MM.1S (cell line): ENCODE measurements around the gene PAXX.

Experiments
- DNase-seq: peaks from one replicate; pipeline ENCODE4 v3.0.0-alpha.2; 2015
- H2AFZ ChIP-seq: fragments of 300-600 bp; sonication (generic); 2 replicates; pipeline ENCODE4 v1.6.0; 2016; ENCODE audit warnings: antibody characterized with exemption, low read length
- H3F3A ChIP-seq: fragments of 300-600 bp; sonication (generic); 2 replicates; pipeline ENCODE4 v1.6.1; 2016; ENCODE audit warnings: mild to moderate bottlenecking, antibody characterized with exemption, low read length, moderate library complexity, mixed read lengths; ENCODE audit not compliant: insufficient read depth
- H3K27ac ChIP-seq: fragments of 300-600 bp; sonication (generic); 2 replicates; pipeline ENCODE4 v1.5.1; 2016; ENCODE audit warnings: mild to moderate bottlenecking, low read length
- H3K27me3 ChIP-seq: fragments of 300-600 bp; sonication (generic); replicated peaks from 2 replicates; pipeline ENCODE4 v1.6.0; 2016; ENCODE audit warnings: low read length; ENCODE audit not compliant: insufficient read depth
- H3K36me3 ChIP-seq: fragments of 300-600 bp; sonication (generic); replicated peaks from 2 replicates; pipeline ENCODE4 v1.6.1; 2016; ENCODE audit warnings: mild to moderate bottlenecking, low read length, mixed read lengths; ENCODE audit not compliant: insufficient read depth
- H3K4me1 ChIP-seq: fragments of 300-600 bp; sonication (generic); 2 replicates; pipeline ENCODE4 v1.6.1; 2016; ENCODE audit warnings: low read length, mixed read lengths
- H3K4me2 ChIP-seq: fragments of 300-600 bp; sonication (generic); 2 replicates; pipeline ENCODE4 v1.6.0; 2016; ENCODE audit warnings: low read depth, low read length
- H3K4me3 ChIP-seq: fragments of 300-600 bp; sonication (generic); 2 replicates; pipeline ENCODE4 v1.5.1; 2016; ENCODE audit warnings: low read length, mixed read lengths
- H3K79me2 ChIP-seq: fragments of 300-600 bp; sonication (generic); 2 replicates; pipeline ENCODE4 v1.6.1; 2016; ENCODE audit warnings: mixed run types, low read length, mixed read lengths
- H3K9ac ChIP-seq: fragments of 300-600 bp; sonication (generic); 2 replicates; pipeline ENCODE4 v1.6.1; 2016; ENCODE audit warnings: low read length, mixed read lengths
- H3K9me2 ChIP-seq: fragments of 300-600 bp; sonication (generic); replicated peaks from 2 replicates; pipeline ENCODE4 v1.6.1; 2016; ENCODE audit warnings: mild to moderate bottlenecking, low read length, mixed read lengths; ENCODE audit not compliant: insufficient read depth
- H3K9me3 ChIP-seq: fragments of 300-600 bp; sonication (generic); replicated peaks from 2 replicates; pipeline ENCODE4 v1.6.1; 2016; ENCODE audit warnings: mild to moderate bottlenecking, low read length, mixed read lengths; ENCODE audit not compliant: insufficient read depth
- H4K20me1 ChIP-seq: fragments of 300-600 bp; sonication (generic); 2 replicates; pipeline ENCODE4 v1.6.1; 2016; ENCODE audit warnings: mild to moderate bottlenecking, low read length, moderate library complexity, mixed read lengths; ENCODE audit not compliant: insufficient read depth
- CTCF ChIP-seq: fragments of 300-600 bp; sonication (generic); IDR thresholded peaks from 2 replicates; pipeline ENCODE4 v1.5.1; 2016; ENCODE audit warnings: antibody characterized with exemption, low read length, mixed read lengths
- EZH2 ChIP-seq: fragments of 300-600 bp; sonication (generic); optimal IDR thresholded peaks from 2 replicates; pipeline ENCODE3; 2017; ENCODE audit warnings: low read depth, mild to moderate bottlenecking, antibody characterized with exemption, low read length, mixed read lengths
- EZH2phosphoT487 ChIP-seq: fragments of 300-600 bp; sonication (generic); IDR thresholded peaks from 2 replicates; pipeline ENCODE4 v1.6.1; 2018; ENCODE audit warnings: antibody characterized with exemption, low read length

PAXX gene

DNA sequence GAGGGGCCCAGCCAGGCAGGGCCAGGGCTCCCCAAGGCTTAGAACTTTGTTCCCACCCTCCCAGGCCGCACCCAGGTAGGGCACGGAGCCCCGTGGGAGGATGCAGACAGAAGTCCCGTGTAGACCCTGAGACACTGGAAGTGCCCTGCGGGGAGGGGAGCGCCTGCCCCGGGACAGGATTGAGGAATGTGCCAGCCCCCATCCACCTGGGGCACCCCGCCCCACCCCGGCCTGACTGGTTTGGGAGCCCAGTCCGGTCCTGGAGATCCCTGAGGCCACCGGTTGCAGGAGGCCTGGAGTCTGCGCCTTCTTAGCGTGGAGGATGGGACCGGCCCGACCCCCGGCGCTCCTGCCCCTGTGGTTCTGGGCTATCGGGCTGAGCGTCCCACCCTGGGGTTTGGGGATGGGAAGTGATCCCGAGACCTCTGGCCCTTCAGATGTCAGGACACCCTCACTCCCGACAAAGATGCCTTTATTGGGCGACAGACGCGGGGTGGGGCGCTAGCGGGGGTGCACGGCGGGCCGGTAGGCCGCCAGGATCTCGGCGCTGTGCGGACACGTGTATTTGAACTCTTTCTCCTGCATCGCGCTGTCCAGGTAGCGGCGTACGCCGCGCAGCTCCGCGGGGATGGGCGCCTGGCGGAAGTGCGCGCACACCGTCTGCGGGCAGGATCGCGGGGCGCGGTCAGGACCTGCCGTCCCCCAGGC is 2.1 kb downstream of the PAXX start:
- Histone ChIP-seq H3K9me3 (no peaks in the 10 kb centered on the region), H3F3A (no peaks in the 10 kb centered on the region; the same call in 1 of the 2 replicates), H3K36me3 (no peaks in the 10 kb centered on the region), H4K20me1 (no peaks in the 10 kb centered on the region), H3K4me1 (no peaks in the 10 kb centered on the region), H3K27ac (no peak overlapping the region), H3K9ac (no peak overlapping the region), H3K79me2 (no peaks in the 10 kb centered on the region), H3K9me2 (no peaks in the 10 kb centered on the region), H2AFZ (no peak overlapping the region), H3K4me2 (no peak overlapping the region), H3K27me3 (peaks cover 45% of the 10 kb centered on the region), H3K4me3 (no peak overlapping the region)
- TF ChIP-seq CTCF (no peak), EZH2 (no peak), EZH2phosphoT487 (no peak)
- DNase-seq, result no peak

- no peaks in the 10 kb centered on the region for H3K9me3 ChIP-seq
- no peak overlapping the region for H3K27ac ChIP-seq
- H2AFZ ChIP-seq, result no peak overlapping the region
- H3K36me3 ChIP-seq, result no peaks in the 10 kb centered on the region
- H3K9ac ChIP-seq, result no peak overlapping the region
- H3K9me2 ChIP-seq, result no peaks in the 10 kb centered on the region
- H3F3A ChIP-seq, result no peaks in the 10 kb centered on the region; the same call in none of the 2 replicates
- no peak overlapping the region for H3K4me2 ChIP-seq
- H3K27me3 ChIP-seq, result peaks cover 40% of the 10 kb centered on the region
- no peaks in the 10 kb centered on the region for H3K4me1 ChIP-seq
- no peak for DNase-seq
- H3K4me3 ChIP-seq, result no peak overlapping the region
- TF ChIP-seq EZH2 (no peak), CTCF (no peak), EZH2phosphoT487 (no peak)
- no peaks in the 10 kb centered on the region for H4K20me1 ChIP-seq
- H3K79me2 ChIP-seq, result no peaks in the 10 kb centered on the region
Measured at GRCh38 chr9:136994888-136995230, 2.6 kb downstream of the PAXX start.

DNA sequence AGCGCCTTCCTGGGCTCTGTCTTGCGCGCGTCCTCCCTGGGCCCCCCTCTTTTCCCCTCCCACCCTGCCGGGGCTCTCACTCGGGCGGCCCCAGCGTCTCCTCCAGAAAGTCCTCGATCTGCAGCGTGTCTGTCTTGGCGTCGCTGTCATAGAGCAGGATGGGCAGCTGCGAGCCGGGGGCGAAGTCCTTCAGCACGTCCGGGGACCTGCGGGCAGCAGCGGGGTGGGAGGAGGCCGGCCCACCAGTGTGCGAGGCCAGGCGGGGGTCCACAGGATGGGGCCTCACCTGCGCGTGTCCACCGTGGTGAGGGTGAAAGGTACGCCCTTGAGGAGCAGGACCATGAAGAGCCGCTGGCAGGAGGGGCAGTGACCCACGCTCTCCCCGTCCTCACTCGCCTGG is 3.1 kb downstream of the PAXX start:
- Histone ChIP-seq H2AFZ (no peak overlapping the region), H3K4me3 (no peak overlapping the region), H3K9me2 (no peaks in the 10 kb centered on the region), H3K9ac (no peak overlapping the region), H4K20me1 (no peaks in the 10 kb centered on the region), H3K36me3 (no peaks in the 10 kb centered on the region), H3K9me3 (no peaks in the 10 kb centered on the region), H3K27me3 (peaks cover 34% of the 10 kb centered on the region), H3K4me2 (no peak overlapping the region), H3K4me1 (no peaks in the 10 kb centered on the region), H3K79me2 (no peaks in the 10 kb centered on the region), H3F3A (peaks cover under 1% of the 10 kb centered on the region), H3K27ac (no peak overlapping the region)
- TF ChIP-seq EZH2, result no peak
- TF ChIP-seq EZH2phosphoT487, result no peak
- TF ChIP-seq CTCF, result no peak
- DNase-seq, result no peak
